Measurements from ENCODE around the gene AVPR2.

AVPR2 gene

GRCh38 chrX:153954558-153955227 lies 50.2 kb downstream of the AVPR2 start:
- no peak for DNase-seq

DNA sequence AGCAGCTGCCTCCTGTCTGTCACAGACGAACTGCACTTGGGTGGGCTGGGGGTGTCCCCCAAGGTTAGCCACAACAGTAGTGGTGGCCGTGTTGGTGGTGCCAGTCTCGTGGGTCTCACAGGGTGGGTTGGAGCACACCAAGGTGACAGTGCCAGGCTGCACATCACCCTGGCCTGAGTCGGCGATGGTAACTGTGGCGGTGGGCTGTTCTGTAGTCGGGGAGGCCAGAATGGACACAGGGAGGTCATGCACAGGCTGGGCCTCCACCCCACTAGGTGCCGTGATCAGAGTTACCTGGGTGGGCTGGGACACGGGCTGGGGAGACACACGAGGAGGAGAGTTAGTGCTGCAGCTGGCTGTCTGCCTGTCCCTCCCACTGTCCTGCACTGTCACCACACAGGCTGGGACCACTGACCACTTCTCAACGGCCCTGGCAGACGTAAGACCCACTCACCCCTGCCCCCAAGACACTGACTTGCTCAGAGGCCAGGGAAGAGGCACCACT lies 50.8 kb downstream of the AVPR2 start:
- DNase-seq, result no peak

DNA sequence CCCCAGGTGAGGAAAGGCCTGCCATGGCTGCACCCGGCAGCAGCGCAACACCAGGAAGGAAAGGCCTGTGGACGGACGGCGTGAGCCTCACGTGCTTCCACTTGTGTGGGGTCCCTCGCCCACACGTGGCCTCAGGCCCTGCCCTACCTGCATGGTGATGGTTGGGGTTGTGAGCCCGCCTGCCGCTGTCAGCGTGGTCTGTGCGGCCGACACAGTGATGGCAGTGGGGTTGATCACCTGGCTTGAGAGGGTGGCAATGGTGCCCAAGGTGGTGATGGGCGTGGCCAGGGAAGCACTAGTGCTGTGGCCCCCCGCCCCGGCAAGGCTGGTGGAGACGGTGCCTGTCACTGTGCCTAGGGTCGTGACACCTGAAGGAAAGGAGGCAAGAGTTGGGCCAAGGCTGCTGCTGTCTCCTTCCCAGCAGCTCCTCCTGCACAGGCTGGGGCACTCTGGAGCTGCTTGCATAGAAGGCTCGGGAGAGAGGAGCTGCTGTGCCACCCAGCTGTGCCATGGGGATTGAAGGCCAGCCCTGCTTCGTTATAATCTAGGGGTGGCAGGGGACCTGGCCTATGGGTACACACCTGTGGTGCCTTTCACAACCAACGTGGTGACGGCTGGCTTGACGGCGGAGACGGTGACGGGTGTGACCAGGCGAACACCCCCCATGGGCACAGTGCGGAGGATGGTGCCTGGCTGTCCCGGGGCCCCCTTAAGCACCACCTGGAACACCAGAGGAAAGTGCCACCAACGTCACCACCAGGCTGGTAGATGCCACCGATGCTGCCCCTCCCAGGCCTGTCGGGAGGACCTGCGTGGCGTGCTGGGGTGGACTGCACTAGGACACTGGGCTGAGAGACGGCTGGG lies 51.8 kb downstream of the AVPR2 start:
- no peak for DNase-seq
